HG02870 (cell line): ENCODE measurements around the gene DYNC1I1.
A peak's percentile ranks its signal among the peaks of the same experiment; 100 is the strongest.
"Not testable (repeated sequence)": the region's sequence is repeated elsewhere in the genome, so short reads cannot be mapped to it uniquely, and the experiment has no call there.

ENCODE experiments used
- ATAC-seq: cut with Tn5 transposase; IDR thresholded peaks from one replicate; pipeline ENCODE4 v1.9.1; 2021; ENCODE audit warnings: mild to moderate bottlenecking, moderate library complexity; ENCODE audit not compliant: unreplicated experiment

DYNC1I1 gene

GRCh38 chr7:95905167-95905566, 132.8 kb downstream of the DYNC1I1 start:
- no peak for ATAC-seq

- no peak for ATAC-seq
These were observed 134.5 kb downstream of the DYNC1I1 start for GRCh38 chr7:95906851-95907250.

GRCh38 chr7:95907337-95907736, 135.0 kb downstream of the DYNC1I1 start:
- ATAC-seq: no peak

- no peak for ATAC-seq
These were observed 136.1 kb downstream of the DYNC1I1 start for GRCh38 chr7:95908499-95908898.

GRCh38 chr7:95910341-95910740, 138.0 kb downstream of the DYNC1I1 start:
- ATAC-seq: no peak

- no peak for ATAC-seq
These were observed 143.4 kb downstream of the DYNC1I1 start for GRCh38 chr7:95915731-95916130.

- ATAC-seq: peak; percentile 82
These were observed 144.4 kb downstream of the DYNC1I1 start for GRCh38 chr7:95916573-95917297.

GRCh38 chr7:95917634-95918033, 145.3 kb downstream of the DYNC1I1 start:
- ATAC-seq: no peak

- ATAC-seq: no peak
These were observed 147.2 kb downstream of the DYNC1I1 start for GRCh38 chr7:95919556-95919955.

GRCh38 chr7:95921543-95921942, 149.2 kb downstream of the DYNC1I1 start:
- no peak for ATAC-seq

- no peak for ATAC-seq
These were observed 149.8 kb downstream of the DYNC1I1 start for GRCh38 chr7:95922191-95922590.

- no peak for ATAC-seq
These were observed 152.9 kb downstream of the DYNC1I1 start for GRCh38 chr7:95925236-95925635.

GRCh38 chr7:95925971-95926370, 153.6 kb downstream of the DYNC1I1 start:
- ATAC-seq: no peak

- no peak for ATAC-seq
These were observed 155.4 kb downstream of the DYNC1I1 start for GRCh38 chr7:95927756-95928155.

- ATAC-seq: no peak
These were observed 157.4 kb downstream of the DYNC1I1 start for GRCh38 chr7:95929710-95930280.

- ATAC-seq: no peak
These were observed 159.3 kb downstream of the DYNC1I1 start for GRCh38 chr7:95931460-95932232.

GRCh38 chr7:95933618-95934017, 161.3 kb downstream of the DYNC1I1 start:
- ATAC-seq: no peak

GRCh38 chr7:95944867-95945266, 172.5 kb downstream of the DYNC1I1 start:
- ATAC-seq: not testable (repeated sequence)

GRCh38 chr7:95950698-95951097, 178.3 kb downstream of the DYNC1I1 start:
- no peak for ATAC-seq

- no peak for ATAC-seq
These were observed 179.2 kb downstream of the DYNC1I1 start for GRCh38 chr7:95951531-95951930.

GRCh38 chr7:95951997-95952795, 179.8 kb downstream of the DYNC1I1 start:
- ATAC-seq: no peak
